SK-N-SH treated with all-trans-retinoic acid at 6 μM for 48 hours (cell line): ENCODE measurements around the gene IGDCC3.

Source experiments
- ATAC-seq: fragments of 200-7000 bp; cut with Tn5 transposase; 3 replicates; pipeline ENCODE4 v1.9.1; 2020; ENCODE audit warnings: mild to moderate bottlenecking, moderate library complexity
- ARNTL ChIP-seq: fragments of 450-650 bp; formaldehyde crosslinking; IDR thresholded peaks from 2 replicates; pipeline ENCODE4 v1.5.0; 2020; ENCODE audit warnings: low read depth, mild to moderate bottlenecking, moderate library complexity, borderline replicate concordance
- BACH2 ChIP-seq: fragments of 250-450 bp; sonication (Bioruptor Pico); IDR thresholded peaks from 2 replicates; pipeline ENCODE4 v1.9.0; 2021; ENCODE audit warnings: mild to moderate bottlenecking, borderline replicate concordance
- CREB5 ChIP-seq: fragments of 250-450 bp; sonication (Bioruptor Pico); IDR thresholded peaks from 2 replicates; pipeline ENCODE4 v1.5.1; 2020; ENCODE audit warnings: low read depth, mild to moderate bottlenecking, moderate library complexity
- CSDC2 ChIP-seq: fragments of 250-450 bp; sonication (Bioruptor Pico); IDR thresholded peaks from 2 replicates; pipeline ENCODE4 v1.5.0; 2020; ENCODE audit warnings: mild to moderate bottlenecking, moderate library complexity
- CSRNP3 ChIP-seq: fragments of 250-450 bp; sonication (Bioruptor Pico); IDR thresholded peaks from 2 replicates; pipeline ENCODE4 v1.5.1; 2021; ENCODE audit warnings: mild to moderate bottlenecking, moderate library complexity
- ESRRG ChIP-seq: fragments of 250-450 bp; sonication (Bioruptor Pico); IDR thresholded peaks from 2 replicates; pipeline ENCODE4 v1.6.1; 2021; ENCODE audit warnings: mild to moderate bottlenecking
- GLIS3 ChIP-seq: fragments of 250-450 bp; sonication (Bioruptor Pico); IDR thresholded peaks from 2 replicates; pipeline ENCODE4 v1.5.0; 2020; ENCODE audit warnings: mild to moderate bottlenecking, moderate library complexity
- ISL1 ChIP-seq: fragments of 250-450 bp; sonication (Bioruptor Pico); IDR thresholded peaks from 2 replicates; pipeline ENCODE4 v2.1.2; 2022; ENCODE audit warnings: mild to moderate bottlenecking, moderate library complexity
- OSR1 ChIP-seq: fragments of 250-450 bp; sonication (Bioruptor Pico); IDR thresholded peaks from 2 replicates; pipeline ENCODE4 v1.8.0; 2022; ENCODE audit warnings: moderate library complexity, mild to moderate bottlenecking, inconsistent platforms
- PATZ1 ChIP-seq: fragments of 250-450 bp; sonication (Bioruptor Pico); IDR thresholded peaks from 2 replicates; pipeline ENCODE4 v1.8.0; 2020; ENCODE audit warnings: mild to moderate bottlenecking, moderate library complexity, borderline replicate concordance
- POU6F1 ChIP-seq: fragments of 250-450 bp; sonication (Bioruptor Pico); IDR thresholded peaks from 2 replicates; pipeline ENCODE4 v1.8.0; 2021; ENCODE audit warnings: low read depth, mild to moderate bottlenecking, moderate library complexity, borderline replicate concordance
- RARB ChIP-seq: fragments of 250-450 bp; sonication (Bioruptor Pico); IDR thresholded peaks from 2 replicates; pipeline ENCODE4 v1.8.0; 2021; ENCODE audit warnings: mild to moderate bottlenecking, moderate library complexity
- SNAI2 ChIP-seq: fragments of 250-450 bp; sonication (Bioruptor Pico); IDR thresholded peaks from 2 replicates; pipeline ENCODE4 v1.5.0; 2020; ENCODE audit warnings: mild to moderate bottlenecking, moderate library complexity
- TCF4 ChIP-seq: fragments of 250-450 bp; sonication (Bioruptor Pico); IDR thresholded peaks from 2 replicates; pipeline ENCODE4 v1.8.0; 2021; ENCODE audit warnings: mild to moderate bottlenecking, moderate library complexity, borderline replicate concordance
- TOX ChIP-seq: fragments of 250-450 bp; sonication (Bioruptor Pico); IDR thresholded peaks from 2 replicates; pipeline ENCODE4 v1.8.0; 2021; ENCODE audit warnings: mild to moderate bottlenecking, moderate library complexity, borderline replicate concordance
- TSHZ2 ChIP-seq: fragments of 250-450 bp; sonication (Bioruptor Pico); IDR thresholded peaks from 2 replicates; pipeline ENCODE4 v1.5.0; 2020; ENCODE audit warnings: mild to moderate bottlenecking, moderate library complexity
- ZC3H10 ChIP-seq: fragments of 250-450 bp; sonication (Bioruptor Pico); IDR thresholded peaks from 2 replicates; pipeline ENCODE4 v1.5.1; 2021; ENCODE audit warnings: mild to moderate bottlenecking, moderate library complexity
- ZFP3 ChIP-seq: fragments of 250-450 bp; sonication (Bioruptor Pico); IDR thresholded peaks from 2 replicates; pipeline ENCODE4 v1.5.0; 2020; ENCODE audit warnings: mild to moderate bottlenecking, moderate library complexity
- ZFP30 ChIP-seq: fragments of 450-650 bp; formaldehyde crosslinking; IDR thresholded peaks from 2 replicates; pipeline ENCODE4 v1.5.0; 2022; ENCODE audit warnings: mild to moderate bottlenecking, moderate library complexity
- ZNF565 ChIP-seq: fragments of 450-650 bp; formaldehyde crosslinking; conservative IDR thresholded peaks from 2 replicates; pipeline ENCODE4 v1.5.0; 2020; ENCODE audit warnings: low read depth, mild to moderate bottlenecking, moderate library complexity
- ZNF70 ChIP-seq: fragments of 450-650 bp; formaldehyde crosslinking; IDR thresholded peaks from 2 replicates; pipeline ENCODE4 v1.5.0; 2020; ENCODE audit warnings: mild to moderate bottlenecking, moderate library complexity
- ZNF8 ChIP-seq: fragments of 450-650 bp; formaldehyde crosslinking; IDR thresholded peaks from 2 replicates; pipeline ENCODE4 v1.5.0; 2020; ENCODE audit warnings: mild to moderate bottlenecking, moderate library complexity

IGDCC3 gene

GRCh38 chr15:65391732-65392131 is 13.9 kb upstream of the IGDCC3 start:
- no peak for ATAC-seq
- TF ChIP-seq PATZ1 (CRISPR knock-in tag) (no peak), ARNTL (CRISPR knock-in tag) (no peak), ZC3H10 (CRISPR knock-in tag) (no peak), RARB (CRISPR knock-in tag) (no peak), TSHZ2 (CRISPR knock-in tag) (no peak), BACH2 (CRISPR knock-in tag) (no peak), TCF4 (CRISPR knock-in tag) (no peak), ZNF70 (no peak), ZFP30 (no peak), ZNF565 (CRISPR knock-in tag) (no peak), CSDC2 (CRISPR knock-in tag) (no peak), GLIS3 (CRISPR knock-in tag) (no peak)

GRCh38 chr15:65390447-65390846 is 12.6 kb upstream of the IGDCC3 start:
- TF ChIP-seq BACH2 (CRISPR knock-in tag) (no peak), RARB (CRISPR knock-in tag) (no peak), CSRNP3 (CRISPR knock-in tag) (no peak), CSDC2 (CRISPR knock-in tag) (no peak), TOX (no peak), ISL1 (no peak), ARNTL (CRISPR knock-in tag) (no peak), OSR1 (no peak), GLIS3 (CRISPR knock-in tag) (no peak), ZC3H10 (CRISPR knock-in tag) (no peak), ZNF565 (CRISPR knock-in tag) (no peak), ZFP30 (no peak), ESRRG (no peak), SNAI2 (CRISPR knock-in tag) (no peak), POU6F1 (CRISPR knock-in tag) (no peak), ZFP3 (CRISPR knock-in tag) (no peak), ZNF8 (CRISPR knock-in tag) (no peak), PATZ1 (CRISPR knock-in tag) (no peak), CREB5 (no peak), TSHZ2 (CRISPR knock-in tag) (no peak)
- no peak for ATAC-seq
